ENCODE data around the gene PHIP.

GRCh38 chr6:78925317-78925716, 152.7 kb downstream of the PHIP start:
- TF ChIP-seq, protein P1, sequence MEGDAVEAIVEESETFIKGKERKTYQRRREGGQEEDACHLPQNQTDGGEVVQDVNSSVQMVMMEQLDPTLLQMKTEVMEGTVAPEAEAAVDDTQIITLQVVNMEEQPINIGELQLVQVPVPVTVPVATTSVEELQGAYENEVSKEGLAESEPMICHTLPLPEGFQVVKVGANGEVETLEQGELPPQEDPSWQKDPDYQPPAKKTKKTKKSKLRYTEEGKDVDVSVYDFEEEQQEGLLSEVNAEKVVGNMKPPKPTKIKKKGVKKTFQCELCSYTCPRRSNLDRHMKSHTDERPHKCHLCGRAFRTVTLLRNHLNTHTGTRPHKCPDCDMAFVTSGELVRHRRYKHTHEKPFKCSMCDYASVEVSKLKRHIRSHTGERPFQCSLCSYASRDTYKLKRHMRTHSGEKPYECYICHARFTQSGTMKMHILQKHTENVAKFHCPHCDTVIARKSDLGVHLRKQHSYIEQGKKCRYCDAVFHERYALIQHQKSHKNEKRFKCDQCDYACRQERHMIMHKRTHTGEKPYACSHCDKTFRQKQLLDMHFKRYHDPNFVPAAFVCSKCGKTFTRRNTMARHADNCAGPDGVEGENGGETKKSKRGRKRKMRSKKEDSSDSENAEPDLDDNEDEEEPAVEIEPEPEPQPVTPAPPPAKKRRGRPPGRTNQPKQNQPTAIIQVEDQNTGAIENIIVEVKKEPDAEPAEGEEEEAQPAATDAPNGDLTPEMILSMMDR (IDR thresholded peaks at IDR 0.05), result no peak
- no peak for TF ChIP-seq POLR2A (IDR thresholded peaks at IDR 0.05)

All from Peyer's patch (tissue), 4 donors.